22Rv1 (cell line): ENCODE data around the gene PSMB3.

Source experiments
- ZFX ChIP-seq: fragments of 450-650 bp; IDR thresholded peaks from 2 replicates; pipeline ENCODE4 v1.6.1; 2017; ENCODE audit warnings: antibody characterized with exemption, borderline replicate concordance
- TF ChIP-seq, protein P1 (sequence below): fragments of 450-650 bp; IDR thresholded peaks from 2 replicates; pipeline ENCODE4 v1.5.1; 2017; ENCODE audit warnings: mild to moderate bottlenecking

DNA sequence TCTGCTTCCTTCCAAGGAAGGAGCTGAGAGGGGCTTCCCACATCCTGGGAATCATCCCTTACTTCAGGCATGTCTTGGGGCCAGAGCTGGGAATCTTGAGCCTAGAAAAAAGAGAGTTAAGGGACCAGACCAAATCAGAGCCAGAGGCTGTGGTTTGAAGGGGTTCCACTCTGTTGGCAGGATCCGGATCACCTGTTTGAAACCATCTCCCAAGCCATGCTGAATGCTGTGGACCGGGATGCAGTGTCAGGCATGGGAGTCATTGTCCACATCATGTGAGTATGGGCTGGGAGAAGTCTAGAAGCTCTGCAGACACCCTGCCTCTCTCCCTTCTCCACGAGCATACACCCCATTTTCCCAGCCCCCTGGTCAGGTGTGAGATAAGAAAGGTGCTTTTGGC, 9.7 kb downstream of the PSMB3 start:
- TF ChIP-seq, protein P1, sequence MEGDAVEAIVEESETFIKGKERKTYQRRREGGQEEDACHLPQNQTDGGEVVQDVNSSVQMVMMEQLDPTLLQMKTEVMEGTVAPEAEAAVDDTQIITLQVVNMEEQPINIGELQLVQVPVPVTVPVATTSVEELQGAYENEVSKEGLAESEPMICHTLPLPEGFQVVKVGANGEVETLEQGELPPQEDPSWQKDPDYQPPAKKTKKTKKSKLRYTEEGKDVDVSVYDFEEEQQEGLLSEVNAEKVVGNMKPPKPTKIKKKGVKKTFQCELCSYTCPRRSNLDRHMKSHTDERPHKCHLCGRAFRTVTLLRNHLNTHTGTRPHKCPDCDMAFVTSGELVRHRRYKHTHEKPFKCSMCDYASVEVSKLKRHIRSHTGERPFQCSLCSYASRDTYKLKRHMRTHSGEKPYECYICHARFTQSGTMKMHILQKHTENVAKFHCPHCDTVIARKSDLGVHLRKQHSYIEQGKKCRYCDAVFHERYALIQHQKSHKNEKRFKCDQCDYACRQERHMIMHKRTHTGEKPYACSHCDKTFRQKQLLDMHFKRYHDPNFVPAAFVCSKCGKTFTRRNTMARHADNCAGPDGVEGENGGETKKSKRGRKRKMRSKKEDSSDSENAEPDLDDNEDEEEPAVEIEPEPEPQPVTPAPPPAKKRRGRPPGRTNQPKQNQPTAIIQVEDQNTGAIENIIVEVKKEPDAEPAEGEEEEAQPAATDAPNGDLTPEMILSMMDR: no peak
- TF ChIP-seq ZFX: no peak
